Measurements from ENCODE around the gene OCRL. TPM values are rescaled to one million over a fixed set of nuclear protein-coding genes. Genes with fewer than 3 reads are reported as not detected.

The OCRL gene
- total and polyA plus RNA-seq, 2 experiments from 2014 or later = 3.9 to 16.5 TPM

DNA sequence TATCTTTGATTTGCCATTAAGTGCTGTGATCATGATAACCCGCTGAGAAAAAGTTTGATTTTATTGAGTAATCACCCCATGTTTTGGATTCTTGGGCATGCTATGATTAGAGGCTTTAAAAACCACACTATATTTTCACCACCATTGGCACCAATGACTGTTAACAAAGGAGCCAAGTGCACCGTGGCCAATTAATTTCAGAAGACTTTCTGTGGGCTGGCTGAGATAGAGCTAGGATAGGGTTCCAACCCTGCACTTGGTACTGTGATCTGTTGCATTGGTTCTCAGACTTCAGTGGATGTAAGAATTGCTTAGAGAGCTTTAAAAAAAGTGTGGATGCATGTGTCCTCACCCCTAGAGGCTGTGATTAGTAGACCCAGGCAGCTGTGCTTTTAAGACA is 32.4 kb downstream of the OCRL start:
- Histone ChIP-seq H3K27me3 (ENCODE audit: insufficient read depth) (no peaks in the 10 kb centered on the region), H3K9me2 (ENCODE audit: insufficient read depth) (no peaks in the 10 kb centered on the region), H3F3A (replicated peaks; ENCODE audit: low read depth) (no peaks in the 10 kb centered on the region), H2AFZ (no peak overlapping the region), H3K36me3 (ENCODE audit: insufficient read depth) (no peaks in the 10 kb centered on the region), H3K4me2 (no peak overlapping the region), H3K4me1 (ENCODE audit: insufficient read depth) (no peaks in the 10 kb centered on the region), H4K20me1 (replicated peaks; ENCODE audit: insufficient read depth) (no peaks in the 10 kb centered on the region), H3K4me3 (no peak overlapping the region), H3K79me2 (replicated peaks; ENCODE audit: insufficient read depth) (no peaks in the 10 kb centered on the region), H3K27ac (ENCODE audit: low read depth) (no peak overlapping the region)
- no peak for ATAC-seq
- DNase-seq (ENCODE audit: low spot score) = no peak
- H3K4me3 Mint-ChIP-seq = no peak overlapping the region
- H3K9me3 Mint-ChIP-seq = no peaks in the 10 kb centered on the region
- TF ChIP-seq EZH2 (IDR thresholded peaks at IDR 0.05; ENCODE audit: low read depth, unreplicated experiment) (no peak), ZNF331 (CRISPR knock-in tag; IDR thresholded peaks at IDR 0.05; ENCODE audit: low read depth) (no peak), STAT1 (IDR thresholded peaks at IDR 0.05; ENCODE audit: unreplicated experiment) (no peak), NANOG (IDR thresholded peaks at IDR 0.05; ENCODE audit: borderline replicate concordance) (no peak), POLR2AphosphoS5 (IDR thresholded peaks at IDR 0.05; ENCODE audit: low read depth) (no peak), EZH2phosphoT487 (IDR thresholded peaks at IDR 0.05; ENCODE audit: unreplicated experiment) (no peak), ZNF114 (CRISPR knock-in tag; IDR thresholded peaks at IDR 0.05) (no peak), CREB1 (CRISPR knock-in tag; IDR thresholded peaks at IDR 0.05; ENCODE audit: low read depth) (no peak), JUNB (IDR thresholded peaks at IDR 0.05; ENCODE audit: unreplicated experiment) (no peak)
- TF ChIP-seq, protein P1, sequence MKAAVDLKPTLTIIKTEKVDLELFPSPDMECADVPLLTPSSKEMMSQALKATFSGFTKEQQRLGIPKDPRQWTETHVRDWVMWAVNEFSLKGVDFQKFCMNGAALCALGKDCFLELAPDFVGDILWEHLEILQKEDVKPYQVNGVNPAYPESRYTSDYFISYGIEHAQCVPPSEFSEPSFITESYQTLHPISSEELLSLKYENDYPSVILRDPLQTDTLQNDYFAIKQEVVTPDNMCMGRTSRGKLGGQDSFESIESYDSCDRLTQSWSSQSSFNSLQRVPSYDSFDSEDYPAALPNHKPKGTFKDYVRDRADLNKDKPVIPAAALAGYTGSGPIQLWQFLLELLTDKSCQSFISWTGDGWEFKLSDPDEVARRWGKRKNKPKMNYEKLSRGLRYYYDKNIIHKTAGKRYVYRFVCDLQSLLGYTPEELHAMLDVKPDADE (IDR thresholded peaks at IDR 0.05) = no peak
- TF ChIP-seq, protein P2, sequence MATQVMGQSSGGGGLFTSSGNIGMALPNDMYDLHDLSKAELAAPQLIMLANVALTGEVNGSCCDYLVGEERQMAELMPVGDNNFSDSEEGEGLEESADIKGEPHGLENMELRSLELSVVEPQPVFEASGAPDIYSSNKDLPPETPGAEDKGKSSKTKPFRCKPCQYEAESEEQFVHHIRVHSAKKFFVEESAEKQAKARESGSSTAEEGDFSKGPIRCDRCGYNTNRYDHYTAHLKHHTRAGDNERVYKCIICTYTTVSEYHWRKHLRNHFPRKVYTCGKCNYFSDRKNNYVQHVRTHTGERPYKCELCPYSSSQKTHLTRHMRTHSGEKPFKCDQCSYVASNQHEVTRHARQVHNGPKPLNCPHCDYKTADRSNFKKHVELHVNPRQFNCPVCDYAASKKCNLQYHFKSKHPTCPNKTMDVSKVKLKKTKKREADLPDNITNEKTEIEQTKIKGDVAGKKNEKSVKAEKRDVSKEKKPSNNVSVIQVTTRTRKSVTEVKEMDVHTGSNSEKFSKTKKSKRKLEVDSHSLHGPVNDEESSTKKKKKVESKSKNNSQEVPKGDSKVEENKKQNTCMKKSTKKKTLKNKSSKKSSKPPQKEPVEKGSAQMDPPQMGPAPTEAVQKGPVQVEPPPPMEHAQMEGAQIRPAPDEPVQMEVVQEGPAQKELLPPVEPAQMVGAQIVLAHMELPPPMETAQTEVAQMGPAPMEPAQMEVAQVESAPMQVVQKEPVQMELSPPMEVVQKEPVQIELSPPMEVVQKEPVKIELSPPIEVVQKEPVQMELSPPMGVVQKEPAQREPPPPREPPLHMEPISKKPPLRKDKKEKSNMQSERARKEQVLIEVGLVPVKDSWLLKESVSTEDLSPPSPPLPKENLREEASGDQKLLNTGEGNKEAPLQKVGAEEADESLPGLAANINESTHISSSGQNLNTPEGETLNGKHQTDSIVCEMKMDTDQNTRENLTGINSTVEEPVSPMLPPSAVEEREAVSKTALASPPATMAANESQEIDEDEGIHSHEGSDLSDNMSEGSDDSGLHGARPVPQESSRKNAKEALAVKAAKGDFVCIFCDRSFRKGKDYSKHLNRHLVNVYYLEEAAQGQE (IDR thresholded peaks at IDR 0.05; ENCODE audit: unreplicated experiment) = no peak
- TF ChIP-seq, protein P3, sequence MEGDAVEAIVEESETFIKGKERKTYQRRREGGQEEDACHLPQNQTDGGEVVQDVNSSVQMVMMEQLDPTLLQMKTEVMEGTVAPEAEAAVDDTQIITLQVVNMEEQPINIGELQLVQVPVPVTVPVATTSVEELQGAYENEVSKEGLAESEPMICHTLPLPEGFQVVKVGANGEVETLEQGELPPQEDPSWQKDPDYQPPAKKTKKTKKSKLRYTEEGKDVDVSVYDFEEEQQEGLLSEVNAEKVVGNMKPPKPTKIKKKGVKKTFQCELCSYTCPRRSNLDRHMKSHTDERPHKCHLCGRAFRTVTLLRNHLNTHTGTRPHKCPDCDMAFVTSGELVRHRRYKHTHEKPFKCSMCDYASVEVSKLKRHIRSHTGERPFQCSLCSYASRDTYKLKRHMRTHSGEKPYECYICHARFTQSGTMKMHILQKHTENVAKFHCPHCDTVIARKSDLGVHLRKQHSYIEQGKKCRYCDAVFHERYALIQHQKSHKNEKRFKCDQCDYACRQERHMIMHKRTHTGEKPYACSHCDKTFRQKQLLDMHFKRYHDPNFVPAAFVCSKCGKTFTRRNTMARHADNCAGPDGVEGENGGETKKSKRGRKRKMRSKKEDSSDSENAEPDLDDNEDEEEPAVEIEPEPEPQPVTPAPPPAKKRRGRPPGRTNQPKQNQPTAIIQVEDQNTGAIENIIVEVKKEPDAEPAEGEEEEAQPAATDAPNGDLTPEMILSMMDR (conservative IDR thresholded peaks at IDR 0.05; ENCODE audit: low read depth in 2 of 2) = no peak
- TF ChIP-seq, protein P4, sequence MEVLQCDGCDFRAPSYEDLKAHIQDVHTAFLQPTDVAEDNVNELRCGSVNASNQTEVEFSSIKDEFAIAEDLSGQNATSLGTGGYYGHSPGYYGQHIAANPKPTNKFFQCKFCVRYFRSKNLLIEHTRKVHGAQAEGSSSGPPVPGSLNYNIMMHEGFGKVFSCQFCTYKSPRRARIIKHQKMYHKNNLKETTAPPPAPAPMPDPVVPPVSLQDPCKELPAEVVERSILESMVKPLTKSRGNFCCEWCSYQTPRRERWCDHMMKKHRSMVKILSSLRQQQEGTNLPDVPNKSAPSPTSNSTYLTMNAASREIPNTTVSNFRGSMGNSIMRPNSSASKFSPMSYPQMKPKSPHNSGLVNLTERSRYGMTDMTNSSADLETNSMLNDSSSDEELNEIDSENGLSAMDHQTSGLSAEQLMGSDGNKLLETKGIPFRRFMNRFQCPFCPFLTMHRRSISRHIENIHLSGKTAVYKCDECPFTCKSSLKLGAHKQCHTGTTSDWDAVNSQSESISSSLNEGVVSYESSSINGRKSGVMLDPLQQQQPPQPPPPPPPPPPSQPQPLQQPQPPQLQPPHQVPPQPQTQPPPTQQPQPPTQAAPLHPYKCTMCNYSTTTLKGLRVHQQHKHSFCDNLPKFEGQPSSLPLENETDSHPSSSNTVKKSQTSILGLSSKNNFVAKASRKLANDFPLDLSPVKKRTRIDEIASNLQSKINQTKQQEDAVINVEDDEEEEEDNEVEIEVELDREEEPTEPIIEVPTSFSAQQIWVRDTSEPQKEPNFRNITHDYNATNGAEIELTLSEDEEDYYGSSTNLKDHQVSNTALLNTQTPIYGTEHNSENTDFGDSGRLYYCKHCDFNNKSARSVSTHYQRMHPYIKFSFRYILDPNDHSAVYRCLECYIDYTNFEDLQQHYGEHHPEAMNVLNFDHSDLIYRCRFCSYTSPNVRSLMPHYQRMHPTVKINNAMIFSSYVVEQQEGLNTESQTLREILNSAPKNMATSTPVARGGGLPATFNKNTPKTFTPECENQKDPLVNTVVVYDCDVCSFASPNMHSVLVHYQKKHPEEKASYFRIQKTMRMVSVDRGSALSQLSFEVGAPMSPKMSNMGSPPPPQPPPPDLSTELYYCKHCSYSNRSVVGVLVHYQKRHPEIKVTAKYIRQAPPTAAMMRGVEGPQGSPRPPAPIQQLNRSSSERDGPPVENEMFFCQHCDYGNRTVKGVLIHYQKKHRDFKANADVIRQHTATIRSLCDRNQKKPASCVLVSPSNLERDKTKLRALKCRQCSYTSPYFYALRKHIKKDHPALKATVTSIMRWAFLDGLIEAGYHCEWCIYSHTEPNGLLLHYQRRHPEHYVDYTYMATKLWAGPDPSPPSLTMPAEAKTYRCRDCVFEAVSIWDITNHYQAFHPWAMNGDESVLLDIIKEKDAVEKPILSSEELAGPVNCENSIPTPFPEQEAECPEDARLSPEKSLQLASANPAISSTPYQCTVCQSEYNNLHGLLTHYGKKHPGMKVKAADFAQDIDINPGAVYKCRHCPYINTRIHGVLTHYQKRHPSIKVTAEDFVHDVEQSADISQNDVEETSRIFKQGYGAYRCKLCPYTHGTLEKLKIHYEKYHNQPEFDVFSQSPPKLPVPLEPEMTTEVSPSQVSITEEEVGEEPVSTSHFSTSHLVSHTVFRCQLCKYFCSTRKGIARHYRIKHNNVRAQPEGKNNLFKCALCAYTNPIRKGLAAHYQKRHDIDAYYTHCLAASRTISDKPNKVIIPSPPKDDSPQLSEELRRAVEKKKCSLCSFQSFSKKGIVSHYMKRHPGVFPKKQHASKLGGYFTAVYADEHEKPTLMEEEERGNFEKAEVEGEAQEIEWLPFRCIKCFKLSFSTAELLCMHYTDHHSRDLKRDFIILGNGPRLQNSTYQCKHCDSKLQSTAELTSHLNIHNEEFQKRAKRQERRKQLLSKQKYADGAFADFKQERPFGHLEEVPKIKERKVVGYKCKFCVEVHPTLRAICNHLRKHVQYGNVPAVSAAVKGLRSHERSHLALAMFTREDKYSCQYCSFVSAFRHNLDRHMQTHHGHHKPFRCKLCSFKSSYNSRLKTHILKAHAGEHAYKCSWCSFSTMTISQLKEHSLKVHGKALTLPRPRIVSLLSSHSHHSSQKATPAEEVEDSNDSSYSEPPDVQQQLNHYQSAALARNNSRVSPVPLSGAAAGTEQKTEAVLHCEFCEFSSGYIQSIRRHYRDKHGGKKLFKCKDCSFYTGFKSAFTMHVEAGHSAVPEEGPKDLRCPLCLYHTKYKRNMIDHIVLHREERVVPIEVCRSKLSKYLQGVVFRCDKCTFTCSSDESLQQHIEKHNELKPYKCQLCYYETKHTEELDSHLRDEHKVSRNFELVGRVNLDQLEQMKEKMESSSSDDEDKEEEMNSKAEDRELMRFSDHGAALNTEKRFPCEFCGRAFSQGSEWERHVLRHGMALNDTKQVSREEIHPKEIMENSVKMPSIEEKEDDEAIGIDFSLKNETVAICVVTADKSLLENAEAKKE (CRISPR knock-in tag; IDR thresholded peaks at IDR 0.05) = no peak
- peaks cover 63% of the 10 kb centered on the region for H3K36me3 Mint-ChIP-seq (ENCODE audit: low read depth)
- no peaks in the 10 kb centered on the region for H3K27me3 Mint-ChIP-seq (ENCODE audit: insufficient read depth, low read depth, poor library complexity)
- H3K27ac Mint-ChIP-seq = no peak overlapping the region
- no peaks in the 10 kb centered on the region for H3K4me1 Mint-ChIP-seq
